IPS-18a (cell line): Measurements from ENCODE around the gene TOR3A.
"Not testable (repeated sequence)": the region's sequence is repeated elsewhere in the genome, so short reads cannot be mapped to it uniquely, and the experiment has no call there.

ENCODE experiments used
- H3K27ac ChIP-seq: one replicate; pipeline ENCODE4 v1.5.1; 2013; ENCODE audit warnings: low read length
- H3K27me3 ChIP-seq: one replicate; pipeline ENCODE4 v1.6.1; 2013; ENCODE audit warnings: mild to moderate bottlenecking, low read length; ENCODE audit not compliant: control insufficient read depth, insufficient read depth
- H3K36me3 ChIP-seq: one replicate; pipeline ENCODE4 v1.6.1; 2013; ENCODE audit warnings: low read depth, low read length; ENCODE audit not compliant: control insufficient read depth
- H3K4me1 ChIP-seq: one replicate; pipeline ENCODE4 v1.6.1; 2013; ENCODE audit warnings: low read depth, low read length; ENCODE audit not compliant: control insufficient read depth
- H3K4me3 ChIP-seq: one replicate; pipeline ENCODE4 v1.5.1; 2013; ENCODE audit warnings: low read length
- H3K9ac ChIP-seq: one replicate; pipeline ENCODE4 v1.6.1; 2013; ENCODE audit warnings: mild to moderate bottlenecking, low read length, moderate library complexity
- H3K9me3 ChIP-seq: one replicate; pipeline ENCODE4 v1.6.1; 2013; ENCODE audit warnings: low read depth, low read length; ENCODE audit not compliant: control insufficient read depth

Gene TOR3A, protein sequence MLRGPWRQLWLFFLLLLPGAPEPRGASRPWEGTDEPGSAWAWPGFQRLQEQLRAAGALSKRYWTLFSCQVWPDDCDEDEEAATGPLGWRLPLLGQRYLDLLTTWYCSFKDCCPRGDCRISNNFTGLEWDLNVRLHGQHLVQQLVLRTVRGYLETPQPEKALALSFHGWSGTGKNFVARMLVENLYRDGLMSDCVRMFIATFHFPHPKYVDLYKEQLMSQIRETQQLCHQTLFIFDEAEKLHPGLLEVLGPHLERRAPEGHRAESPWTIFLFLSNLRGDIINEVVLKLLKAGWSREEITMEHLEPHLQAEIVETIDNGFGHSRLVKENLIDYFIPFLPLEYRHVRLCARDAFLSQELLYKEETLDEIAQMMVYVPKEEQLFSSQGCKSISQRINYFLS

GRCh38 chr1:179081687-179082332 is at the start of gene TOR3A:
Gene TOR3A, plus strand, starts transcription at chr1:179082070. Its CDS starts 59 bp downstream, at chr1:179082129.
- H3K9ac ChIP-seq, result peak within 1 kb of the TSS; percentile 12
- no peak within 1 kb of the TSS for H3K27ac ChIP-seq
- H3K4me1 ChIP-seq, result peaks cover 6% of the 10 kb centered on the region
- H3K9me3 ChIP-seq, result no peaks in the 10 kb centered on the region
- H3K36me3 ChIP-seq, result no peaks in the 10 kb centered on the region
- H3K4me3 ChIP-seq, result peak within 1 kb of the TSS; percentile 67
- peaks cover 6% of the 10 kb centered on the region for H3K27me3 ChIP-seq

DNA sequence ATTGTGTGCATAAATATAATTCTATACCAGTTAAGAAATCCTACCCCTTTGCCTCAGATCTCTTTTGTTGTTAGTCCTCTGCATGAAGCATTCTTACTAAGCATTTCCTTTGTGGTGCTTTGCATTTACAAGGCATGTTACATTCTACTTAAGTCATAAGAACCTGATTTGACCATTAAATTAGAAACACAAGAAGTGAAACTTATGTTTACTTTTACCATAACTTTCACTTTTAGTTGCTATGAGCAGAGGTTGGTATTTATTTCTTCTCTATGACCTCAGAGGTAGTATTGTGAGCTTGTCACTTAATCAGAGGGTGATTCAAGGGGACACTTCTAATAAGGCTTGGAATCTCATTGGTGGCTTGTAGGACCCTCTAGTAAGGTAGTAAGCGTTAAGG is 47.1 kb upstream of the TOR3A start:
- H3K27ac ChIP-seq, result no peak overlapping the region
- peaks cover 23% of the 10 kb centered on the region for H3K4me1 ChIP-seq

GRCh38 chr1:179036844-179037465 is 44.9 kb upstream of the TOR3A start:
- H3K9me3 ChIP-seq, result no peaks in the 10 kb centered on the region
- no peak overlapping the region for H3K27ac ChIP-seq
- H3K9ac ChIP-seq, result no peak overlapping the region
- no peaks in the 10 kb centered on the region for H3K27me3 ChIP-seq
- H3K4me3 ChIP-seq, result no peak overlapping the region
- peaks cover 17% of the 10 kb centered on the region for H3K4me1 ChIP-seq
- H3K36me3 ChIP-seq, result no peaks in the 10 kb centered on the region

More for the DNA sequence above, 47.1 kb upstream of the TOR3A start:
- no peaks in the 10 kb centered on the region for H3K36me3 ChIP-seq
- no peak overlapping the region for H3K9ac ChIP-seq
- H3K9me3 ChIP-seq, result no peaks in the 10 kb centered on the region
- H3K27me3 ChIP-seq, result no peaks in the 10 kb centered on the region
- no peak overlapping the region for H3K4me3 ChIP-seq

- no peak overlapping the region for H3K9ac ChIP-seq
- no peaks in the 10 kb centered on the region for H3K9me3 ChIP-seq
- peaks cover 13% of the 10 kb centered on the region for H3K4me1 ChIP-seq
- no peaks in the 10 kb centered on the region for H3K27me3 ChIP-seq
- no peak overlapping the region for H3K27ac ChIP-seq
- no peak overlapping the region for H3K4me3 ChIP-seq
- no peaks in the 10 kb centered on the region for H3K36me3 ChIP-seq
Observed at GRCh38 chr1:179038528-179039281, 43.2 kb upstream of the TOR3A start.

- not testable (repeated sequence) for H3K9ac ChIP-seq, H3K27me3 ChIP-seq, H3K4me3 ChIP-seq, H3K4me1 ChIP-seq, H3K9me3 ChIP-seq, H3K27ac ChIP-seq, H3K36me3 ChIP-seq
Observed at GRCh38 chr1:179039502-179040174, 42.2 kb upstream of the TOR3A start.

GRCh38 chr1:179040175-179040551 is 41.7 kb upstream of the TOR3A start:
- H3K36me3 ChIP-seq, H3K9me3 ChIP-seq, H3K9ac ChIP-seq, H3K4me3 ChIP-seq, H3K4me1 ChIP-seq, H3K27me3 ChIP-seq, H3K27ac ChIP-seq: not testable (repeated sequence)

- Histone ChIP-seq H3K9me3 (no peaks in the 10 kb centered on the region), H3K27me3 (no peaks in the 10 kb centered on the region), H3K4me3 (no peak overlapping the region), H3K4me1 (peaks cover 3% of the 10 kb centered on the region), H3K36me3 (no peaks in the 10 kb centered on the region), H3K9ac (no peak overlapping the region), H3K27ac (no peak overlapping the region)
Observed at GRCh38 chr1:179042087-179042486, 39.8 kb upstream of the TOR3A start.

- no peak overlapping the region for H3K4me3 ChIP-seq
- H3K27me3 ChIP-seq, result no peaks in the 10 kb centered on the region
- no peaks in the 10 kb centered on the region for H3K9me3 ChIP-seq
- H3K27ac ChIP-seq, result no peak overlapping the region
- peaks cover 3% of the 10 kb centered on the region for H3K4me1 ChIP-seq
- no peaks in the 10 kb centered on the region for H3K36me3 ChIP-seq
- H3K9ac ChIP-seq, result no peak overlapping the region
Observed at GRCh38 chr1:179042700-179043099, 39.2 kb upstream of the TOR3A start.

- no peak overlapping the region for H3K27ac ChIP-seq
- peaks cover 3% of the 10 kb centered on the region for H3K4me1 ChIP-seq
- no peaks in the 10 kb centered on the region for H3K27me3 ChIP-seq
- H3K36me3 ChIP-seq, result no peaks in the 10 kb centered on the region
- no peaks in the 10 kb centered on the region for H3K9me3 ChIP-seq
- H3K9ac ChIP-seq, result no peak overlapping the region
- no peak overlapping the region for H3K4me3 ChIP-seq
Observed at GRCh38 chr1:179043266-179043665, 38.6 kb upstream of the TOR3A start.

GRCh38 chr1:179043907-179044306 is 38.0 kb upstream of the TOR3A start:
- Histone ChIP-seq H3K9me3 (no peaks in the 10 kb centered on the region), H3K4me3 (no peak overlapping the region), H3K9ac (no peak overlapping the region), H3K4me1 (no peaks in the 10 kb centered on the region), H3K27ac (no peak overlapping the region), H3K27me3 (no peaks in the 10 kb centered on the region), H3K36me3 (no peaks in the 10 kb centered on the region)
